Activated T-cell treated with anti-CD3 and anti-CD28 coated beads, Interleukin-2, amount 50 U/mL, for 24 hours (primary cell): ENCODE data around the gene FNIP1.

Experiments used
- DNase-seq: peaks from one replicate; pipeline ENCODE4 v3.0.0-alpha.2; 2020
- H3K27ac Mint-ChIP-seq: 2 replicates; pipeline ENCODE4 v1.8.0; 2020; ENCODE audit warnings: mild to moderate bottlenecking, mixed read lengths
- H3K27me3 Mint-ChIP-seq: 2 replicates; pipeline ENCODE4 v1.8.0; 2020; ENCODE audit warnings: mixed read lengths
- H3K36me3 Mint-ChIP-seq: 2 replicates; pipeline ENCODE4 v1.8.0; 2020; ENCODE audit warnings: low read depth, mixed read lengths
- H3K4me1 Mint-ChIP-seq: 2 replicates; pipeline ENCODE4 v1.8.0; 2020; ENCODE audit warnings: low read depth, mixed read lengths
- H3K4me3 Mint-ChIP-seq: 2 replicates; pipeline ENCODE4 v1.8.0; 2020; ENCODE audit warnings: mild to moderate bottlenecking, moderate library complexity, mixed read lengths
- H3K9me3 Mint-ChIP-seq: 2 replicates; pipeline ENCODE4 v1.8.0; 2020; ENCODE audit warnings: mixed read lengths

FNIP1 gene

DNA sequence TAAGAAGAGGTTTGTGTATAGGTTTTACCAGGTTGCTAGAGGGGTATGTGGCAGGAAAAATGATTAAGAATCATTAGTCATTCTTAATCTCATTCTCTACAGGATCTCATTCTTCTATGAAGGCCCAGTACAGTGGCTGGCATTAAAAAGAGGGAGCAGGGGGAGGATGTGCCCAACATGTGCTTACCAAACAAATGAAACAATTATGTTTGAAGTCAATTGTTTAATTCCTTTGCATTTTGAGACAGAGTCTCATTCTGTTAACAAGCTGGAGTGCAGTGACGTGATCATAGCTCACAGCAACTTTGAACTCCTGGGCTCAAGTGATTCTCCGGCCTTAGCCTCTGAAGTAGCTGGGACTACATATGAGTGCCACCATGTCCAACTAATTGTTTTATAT, 23.0 kb downstream of the FNIP1 start:
- no peaks in the 10 kb centered on the region for H3K36me3 Mint-ChIP-seq
- no peak overlapping the region for H3K27ac Mint-ChIP-seq

DNA sequence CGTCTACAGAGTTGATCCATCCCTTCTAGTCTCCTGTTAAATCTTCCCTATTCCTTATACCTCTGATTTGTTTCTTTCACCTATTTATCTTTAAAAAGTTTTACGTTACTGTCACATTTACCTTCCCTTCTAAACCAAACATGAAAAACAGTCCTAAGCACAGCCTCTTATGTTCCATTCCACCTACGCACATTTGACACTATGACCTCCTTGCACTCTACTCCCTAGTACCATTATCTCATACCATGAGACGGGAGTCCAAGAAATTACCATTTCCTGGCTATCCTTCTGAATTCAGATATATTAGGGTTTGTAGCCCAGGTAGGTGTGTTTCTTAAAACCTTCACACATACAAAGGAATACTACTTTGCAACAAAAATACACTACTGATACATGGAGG, 25.1 kb downstream of the FNIP1 start:
- Mint-ChIP-seq H3K9me3 (no peaks in the 10 kb centered on the region), H3K27ac (no peak overlapping the region), H3K4me1 (peaks cover 28% of the 10 kb centered on the region), H3K27me3 (no peaks in the 10 kb centered on the region), H3K36me3 (no peaks in the 10 kb centered on the region), H3K4me3 (no peak overlapping the region)
- DNase-seq = no peak

More for the DNA sequence above, 23.0 kb downstream of the FNIP1 start:
- no peaks in the 10 kb centered on the region for H3K27me3 Mint-ChIP-seq
- H3K9me3 Mint-ChIP-seq = no peaks in the 10 kb centered on the region
- H3K4me1 Mint-ChIP-seq = peaks cover 30% of the 10 kb centered on the region
- H3K4me3 Mint-ChIP-seq = no peak overlapping the region
- DNase-seq = no peak

DNA sequence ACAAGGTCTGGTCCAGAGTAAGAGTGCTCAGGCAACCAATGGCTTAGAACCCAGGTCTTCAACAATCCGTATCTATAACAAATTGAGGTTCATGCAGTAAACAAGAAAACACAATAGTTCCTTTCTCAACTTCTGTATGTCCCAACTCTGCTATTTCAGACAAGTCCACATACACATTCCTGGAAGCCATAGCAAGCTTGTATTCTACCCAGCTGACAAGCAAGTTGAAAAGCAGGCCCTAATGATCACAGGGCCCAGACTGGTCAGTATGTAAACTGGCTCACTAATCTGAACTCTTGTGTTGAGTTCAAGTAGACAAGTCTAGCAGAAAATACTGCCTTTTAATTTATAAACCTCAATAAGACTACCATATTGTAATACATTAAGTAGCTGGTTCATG, 26.9 kb downstream of the FNIP1 start:
- H3K4me1 Mint-ChIP-seq = peaks cover 29% of the 10 kb centered on the region
- DNase-seq = no peak
- H3K27ac Mint-ChIP-seq = no peak overlapping the region
- H3K9me3 Mint-ChIP-seq = no peaks in the 10 kb centered on the region
- peaks cover 7% of the 10 kb centered on the region for H3K36me3 Mint-ChIP-seq
- no peak overlapping the region for H3K4me3 Mint-ChIP-seq
- H3K27me3 Mint-ChIP-seq = no peaks in the 10 kb centered on the region

DNA sequence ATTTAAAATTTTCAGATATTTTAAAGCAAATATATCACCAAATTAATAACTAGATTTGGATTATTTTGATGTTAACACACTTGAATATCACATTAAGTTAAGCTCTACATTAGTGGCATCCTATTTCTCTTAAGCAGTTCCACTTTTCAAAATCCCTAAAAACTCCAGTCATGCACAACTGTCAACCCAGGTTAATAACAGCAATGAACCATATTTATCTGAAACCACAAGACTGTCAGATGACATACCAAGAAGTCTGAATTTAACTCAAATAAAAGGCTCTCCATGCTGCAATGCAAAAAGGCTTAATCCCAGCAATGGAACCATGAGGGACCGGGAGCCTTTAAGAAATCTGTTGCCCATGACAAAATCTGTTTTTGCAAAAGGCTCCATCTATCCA, 27.5 kb downstream of the FNIP1 start:
- Mint-ChIP-seq H3K4me1 (peaks cover 26% of the 10 kb centered on the region), H3K36me3 (peaks cover 13% of the 10 kb centered on the region), H3K9me3 (no peaks in the 10 kb centered on the region), H3K4me3 (no peak overlapping the region), H3K27ac (no peak overlapping the region), H3K27me3 (no peaks in the 10 kb centered on the region)
- DNase-seq = no peak

GRCh38 chr5:131767891-131768290, 28.9 kb downstream of the FNIP1 start:
- H3K27ac Mint-ChIP-seq = no peak overlapping the region
- no peaks in the 10 kb centered on the region for H3K27me3 Mint-ChIP-seq
- no peak for DNase-seq
- no peak overlapping the region for H3K4me3 Mint-ChIP-seq
- H3K9me3 Mint-ChIP-seq = peaks cover 2% of the 10 kb centered on the region
- H3K36me3 Mint-ChIP-seq = peaks cover 23% of the 10 kb centered on the region
- peaks cover 18% of the 10 kb centered on the region for H3K4me1 Mint-ChIP-seq

DNA sequence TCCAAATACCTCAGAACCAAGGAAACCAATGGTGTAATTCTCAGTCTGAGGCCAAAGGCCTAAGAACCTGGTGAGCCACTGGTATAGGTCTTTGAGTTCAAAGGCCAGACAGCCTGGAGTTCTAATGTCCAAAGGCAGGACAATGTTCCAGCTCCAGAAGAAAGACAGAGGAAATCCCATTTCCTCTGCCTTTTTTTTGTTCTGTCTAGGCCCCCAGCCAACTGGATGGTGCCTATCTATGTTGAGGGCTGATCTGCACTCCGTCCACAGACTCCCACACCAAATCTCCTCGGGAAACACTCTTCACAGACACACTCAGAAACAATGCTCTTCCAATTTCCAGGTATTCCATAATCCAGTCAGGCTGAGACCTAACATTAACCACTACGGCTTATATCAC, 30.1 kb downstream of the FNIP1 start:
- Mint-ChIP-seq H3K9me3 (peaks cover 5% of the 10 kb centered on the region), H3K4me3 (no peak overlapping the region), H3K4me1 (peaks cover 23% of the 10 kb centered on the region), H3K36me3 (peaks cover 23% of the 10 kb centered on the region), H3K27me3 (no peaks in the 10 kb centered on the region), H3K27ac (no peak overlapping the region)
- no peak for DNase-seq

DNA sequence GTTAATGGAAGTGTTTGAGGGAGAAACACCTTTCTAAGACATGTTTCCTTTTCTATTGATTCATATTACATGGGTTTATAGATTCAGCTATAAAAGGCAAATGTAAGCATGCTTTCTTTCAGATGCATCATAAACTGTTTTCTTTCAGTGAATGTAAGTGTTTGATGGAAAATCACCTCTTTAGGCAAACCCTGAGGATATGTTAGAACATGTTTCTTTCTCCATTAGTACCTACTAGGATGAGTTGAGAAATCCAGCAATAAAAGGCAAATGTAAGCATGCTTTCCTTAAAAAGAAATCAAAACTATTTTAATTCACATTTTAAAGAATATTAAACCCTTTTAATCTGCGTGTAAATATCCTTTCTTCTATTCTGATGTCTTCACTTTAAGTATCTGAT, 31.6 kb downstream of the FNIP1 start:
- H3K9me3 Mint-ChIP-seq = peaks cover 5% of the 10 kb centered on the region
- H3K27ac Mint-ChIP-seq = no peak overlapping the region
- peaks cover 23% of the 10 kb centered on the region for H3K36me3 Mint-ChIP-seq
- H3K4me3 Mint-ChIP-seq = no peak overlapping the region
- H3K4me1 Mint-ChIP-seq = peaks cover 30% of the 10 kb centered on the region
- H3K27me3 Mint-ChIP-seq = no peaks in the 10 kb centered on the region
- DNase-seq = no peak

GRCh38 chr5:131763968-131764367, 32.8 kb downstream of the FNIP1 start:
- Mint-ChIP-seq H3K27me3 (no peaks in the 10 kb centered on the region), H3K36me3 (peaks cover 23% of the 10 kb centered on the region), H3K4me3 (no peak overlapping the region), H3K27ac (no peak overlapping the region), H3K4me1 (peaks cover 32% of the 10 kb centered on the region), H3K9me3 (peaks cover 5% of the 10 kb centered on the region)
- DNase-seq = no peak

DNA sequence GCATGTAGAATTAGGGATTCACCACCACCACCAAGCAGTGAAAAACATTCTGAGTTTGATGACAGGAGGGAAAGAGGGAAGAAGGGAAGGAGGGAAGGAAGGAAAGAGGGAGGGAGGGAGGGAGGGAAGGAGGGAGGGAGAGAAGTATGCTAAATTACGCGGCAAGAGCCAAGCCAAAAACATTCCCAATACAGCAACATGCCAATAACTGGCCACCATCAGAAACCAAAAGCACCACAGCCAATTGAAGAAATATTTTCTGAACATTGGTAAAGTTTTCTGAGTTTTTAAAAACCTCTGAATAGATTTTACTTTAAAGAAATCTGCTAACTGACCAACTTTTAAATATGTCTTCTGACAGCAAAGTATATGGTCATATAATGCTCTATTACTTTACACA, 36.0 kb downstream of the FNIP1 start:
- Mint-ChIP-seq H3K36me3 (peaks cover 22% of the 10 kb centered on the region), H3K27ac (no peak overlapping the region), H3K27me3 (no peaks in the 10 kb centered on the region), H3K4me1 (peaks cover 33% of the 10 kb centered on the region), H3K4me3 (no peak overlapping the region), H3K9me3 (peaks cover 5% of the 10 kb centered on the region)
- no peak for DNase-seq

DNA sequence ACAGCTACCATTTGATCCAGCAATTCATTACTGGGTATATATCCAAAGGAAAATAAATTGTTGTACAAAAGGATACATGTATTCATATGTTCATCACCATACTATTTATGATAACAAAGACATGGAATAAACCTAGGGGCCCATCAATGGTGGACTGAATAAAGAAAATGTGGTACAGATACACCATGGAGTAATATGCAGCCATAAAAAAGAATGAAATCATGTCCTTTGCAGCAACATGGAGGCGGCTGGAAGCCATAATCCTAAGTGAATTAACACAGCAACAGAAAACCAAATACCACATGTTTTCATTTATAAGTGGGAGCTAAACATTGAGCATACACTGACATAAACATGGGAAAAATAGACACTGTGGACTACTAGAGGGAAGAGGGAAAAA, 37.1 kb downstream of the FNIP1 start:
- no peak for DNase-seq
- peaks cover 37% of the 10 kb centered on the region for H3K4me1 Mint-ChIP-seq
- H3K4me3 Mint-ChIP-seq = no peak overlapping the region
- peaks cover 5% of the 10 kb centered on the region for H3K9me3 Mint-ChIP-seq
- H3K27me3 Mint-ChIP-seq = no peaks in the 10 kb centered on the region
- no peak overlapping the region for H3K27ac Mint-ChIP-seq
- H3K36me3 Mint-ChIP-seq = peaks cover 13% of the 10 kb centered on the region

DNA sequence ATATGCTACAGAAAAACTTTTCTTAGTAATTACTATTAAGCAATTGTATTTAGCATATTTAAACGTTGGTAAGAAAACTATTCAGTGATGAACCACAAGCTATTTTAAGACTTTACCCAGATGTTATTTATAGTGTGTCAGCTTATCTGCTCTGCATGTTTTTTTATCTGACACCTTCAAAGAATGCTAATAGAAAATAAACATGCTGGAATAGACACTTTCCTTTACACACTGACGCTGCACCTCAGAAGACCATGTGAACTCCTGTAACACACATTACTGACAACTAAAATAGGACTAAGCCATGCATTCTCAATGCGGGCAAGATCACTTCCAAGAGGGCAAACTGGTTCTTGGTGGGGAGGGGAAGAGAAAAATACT, 38.3 kb downstream of the FNIP1 start:
- H3K4me3 Mint-ChIP-seq = no peak overlapping the region
- peaks cover 42% of the 10 kb centered on the region for H3K4me1 Mint-ChIP-seq
- no peaks in the 10 kb centered on the region for H3K27me3 Mint-ChIP-seq
- H3K27ac Mint-ChIP-seq = no peak overlapping the region
- H3K9me3 Mint-ChIP-seq = peaks cover 3% of the 10 kb centered on the region
- DNase-seq = no peak
- H3K36me3 Mint-ChIP-seq = peaks cover 2% of the 10 kb centered on the region

GRCh38 chr5:131757830-131758519, 38.8 kb downstream of the FNIP1 start:
- Mint-ChIP-seq H3K27ac (no peak overlapping the region), H3K36me3 (peaks cover 4% of the 10 kb centered on the region), H3K4me1 (peaks cover 46% of the 10 kb centered on the region), H3K4me3 (no peak overlapping the region), H3K9me3 (peaks cover 5% of the 10 kb centered on the region), H3K27me3 (no peaks in the 10 kb centered on the region)
- DNase-seq = no peak

GRCh38 chr5:131756942-131757341, 39.9 kb downstream of the FNIP1 start:
- DNase-seq = no peak
- Mint-ChIP-seq H3K4me1 (peaks cover 44% of the 10 kb centered on the region), H3K4me3 (no peak overlapping the region), H3K27ac (no peak overlapping the region), H3K27me3 (no peaks in the 10 kb centered on the region), H3K9me3 (peaks cover 2% of the 10 kb centered on the region), H3K36me3 (peaks cover 7% of the 10 kb centered on the region)

DNA sequence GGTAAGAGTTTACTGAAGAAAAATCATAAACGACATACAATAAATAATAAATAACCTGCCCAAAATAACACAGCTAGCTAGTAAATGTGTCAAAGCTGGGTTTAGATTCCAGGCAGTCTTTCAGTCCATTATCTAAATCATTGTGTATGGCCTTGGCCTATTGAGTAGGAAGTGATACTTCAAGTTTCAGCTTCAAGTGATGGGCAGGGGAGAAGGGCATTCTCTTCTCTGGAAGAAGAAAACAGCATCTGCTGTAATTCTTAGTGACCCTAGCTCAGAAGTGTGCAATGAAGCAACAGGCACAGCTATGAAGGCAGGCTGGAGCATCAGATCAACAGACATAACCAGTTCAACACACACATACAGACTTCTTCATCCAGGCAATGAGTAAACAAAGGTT, 42.5 kb downstream of the FNIP1 start:
- Mint-ChIP-seq H3K4me3 (no peak overlapping the region), H3K9me3 (peaks cover 2% of the 10 kb centered on the region), H3K4me1 (peaks cover 43% of the 10 kb centered on the region), H3K27ac (no peak overlapping the region), H3K36me3 (peaks cover 9% of the 10 kb centered on the region), H3K27me3 (no peaks in the 10 kb centered on the region)
- no peak for DNase-seq

DNA sequence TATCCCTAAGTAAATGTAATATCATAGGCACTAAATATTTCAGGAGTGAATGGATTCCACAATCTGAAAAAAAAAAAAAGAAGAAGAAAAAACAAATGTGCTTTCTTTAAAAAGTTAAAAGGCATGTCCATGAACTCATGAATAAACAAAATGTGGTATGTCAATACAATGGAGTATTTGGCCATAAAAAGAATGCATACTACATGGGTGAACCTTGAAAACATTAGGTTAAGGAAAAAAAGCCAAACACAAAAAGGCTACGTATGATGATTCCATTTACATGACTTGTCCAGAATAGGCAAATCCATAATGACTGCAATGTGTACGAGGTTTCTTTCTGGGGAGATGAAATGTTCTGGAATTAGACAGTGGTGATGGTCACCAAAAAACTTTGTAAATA, 45.3 kb downstream of the FNIP1 start:
- Mint-ChIP-seq H3K4me1 (peaks cover 52% of the 10 kb centered on the region), H3K27ac (no peak overlapping the region), H3K9me3 (peaks cover 2% of the 10 kb centered on the region), H3K36me3 (peaks cover 14% of the 10 kb centered on the region), H3K4me3 (no peak overlapping the region), H3K27me3 (no peaks in the 10 kb centered on the region)
- no peak for DNase-seq
